HG03439 (cell line): ENCODE data around the gene ATG5.

ENCODE experiments used
- ATAC-seq: cut with Tn5 transposase; IDR thresholded peaks from one replicate; pipeline ENCODE4 v1.9.1; 2021; ENCODE audit warnings: mild to moderate bottlenecking, moderate library complexity; ENCODE audit not compliant: unreplicated experiment

ATG5 gene

GRCh38 chr6:106226676-106227075 lies 98.9 kb downstream of the ATG5 start:
- no peak for ATAC-seq

DNA sequence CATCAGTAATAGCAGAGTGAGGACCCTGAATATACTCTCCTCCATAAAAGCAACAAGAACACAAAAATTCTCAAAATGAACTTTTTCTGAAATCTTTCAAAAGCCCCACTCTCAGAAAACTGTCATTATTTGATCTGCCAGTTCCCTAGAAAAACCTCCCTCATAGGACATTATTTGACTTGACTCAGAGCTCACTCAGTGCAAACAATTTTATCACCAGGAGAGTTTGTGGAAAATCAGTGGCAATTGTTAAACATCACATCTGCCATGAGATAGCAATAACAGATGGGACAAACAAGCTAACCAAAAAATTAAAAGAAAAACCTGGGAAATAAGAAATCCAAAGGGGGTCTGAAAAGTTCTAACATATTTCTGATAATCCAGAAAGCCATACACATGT lies 100.0 kb downstream of the ATG5 start:
- ATAC-seq, result no peak

DNA sequence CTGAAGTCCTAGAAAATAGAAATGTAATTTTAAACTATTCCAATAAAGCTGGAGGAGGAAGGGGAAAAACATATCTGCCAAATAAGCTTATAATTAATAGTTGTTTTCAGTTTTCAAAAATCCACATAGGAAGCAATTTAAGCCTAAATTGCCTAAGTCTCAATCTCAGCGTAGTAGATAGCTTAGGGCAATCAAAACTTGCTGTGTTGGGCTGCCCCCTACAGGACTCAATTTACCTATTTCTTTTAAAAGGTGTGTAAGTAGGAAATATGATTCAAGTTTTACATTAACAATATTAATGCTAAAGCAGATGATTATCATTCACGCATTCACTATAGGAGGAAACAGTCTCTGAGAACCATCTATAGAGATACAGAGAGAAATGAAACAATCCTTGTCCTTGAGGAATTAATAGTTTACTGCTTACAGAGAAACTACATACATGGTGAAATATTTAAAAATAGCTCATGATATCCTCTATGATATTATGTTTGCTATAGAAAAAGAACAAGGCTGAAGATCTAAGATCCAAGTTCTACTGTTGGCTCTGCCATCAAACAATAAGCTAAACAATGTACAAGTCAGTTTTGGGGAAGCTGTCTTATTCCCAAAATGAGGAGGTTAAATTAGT lies 102.1 kb downstream of the ATG5 start:
- peak; percentile 51 for ATAC-seq

GRCh38 chr6:106220485-106220884 lies 105.1 kb downstream of the ATG5 start:
- ATAC-seq, result no peak

GRCh38 chr6:106216527-106216926 lies 109.0 kb downstream of the ATG5 start:
- ATAC-seq, result no peak

DNA sequence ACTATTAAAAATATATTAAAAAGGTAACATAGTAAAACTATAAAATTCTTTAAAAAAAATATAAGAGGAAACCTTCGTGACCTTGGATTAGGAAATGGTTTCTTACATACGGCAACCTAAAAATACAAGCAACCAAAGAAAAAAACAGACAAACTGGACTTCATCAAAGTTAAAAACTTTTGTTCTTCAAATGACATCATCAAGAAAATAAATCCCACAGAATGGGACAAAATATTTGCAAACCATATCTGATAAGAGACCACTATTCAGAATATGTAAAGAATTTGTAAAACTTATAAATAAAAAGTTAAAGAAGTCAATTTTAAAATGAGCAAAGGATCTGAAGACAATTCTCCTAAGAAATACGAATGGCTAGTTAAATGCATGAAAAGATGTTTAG lies 110.0 kb downstream of the ATG5 start:
- ATAC-seq, result no peak

- ATAC-seq, result no peak
These were observed 111.0 kb downstream of the ATG5 start for GRCh38 chr6:106214531-106214930.

GRCh38 chr6:106213660-106214289 lies 111.8 kb downstream of the ATG5 start:
- no peak for ATAC-seq

DNA sequence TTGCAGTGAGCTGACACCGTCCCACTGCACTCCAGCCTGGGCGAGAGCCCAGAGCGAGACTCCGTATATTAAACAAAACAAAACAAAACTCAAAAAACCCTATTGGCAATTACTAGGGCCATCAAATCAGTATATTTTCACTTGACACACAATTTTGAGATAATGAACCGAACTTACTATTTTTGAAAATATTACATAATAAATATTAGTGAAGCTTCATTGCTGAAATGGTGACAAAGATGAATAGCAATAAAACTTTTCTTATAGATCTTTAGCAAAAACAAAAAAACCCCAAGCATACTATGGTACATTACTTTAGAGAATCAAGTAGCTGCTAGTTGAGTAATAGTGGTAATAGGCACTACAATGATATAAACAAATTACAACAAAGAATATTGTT lies 113.0 kb downstream of the ATG5 start:
- no peak for ATAC-seq

GRCh38 chr6:106206905-106207304 lies 118.7 kb downstream of the ATG5 start:
- ATAC-seq, result peak; percentile 69

DNA sequence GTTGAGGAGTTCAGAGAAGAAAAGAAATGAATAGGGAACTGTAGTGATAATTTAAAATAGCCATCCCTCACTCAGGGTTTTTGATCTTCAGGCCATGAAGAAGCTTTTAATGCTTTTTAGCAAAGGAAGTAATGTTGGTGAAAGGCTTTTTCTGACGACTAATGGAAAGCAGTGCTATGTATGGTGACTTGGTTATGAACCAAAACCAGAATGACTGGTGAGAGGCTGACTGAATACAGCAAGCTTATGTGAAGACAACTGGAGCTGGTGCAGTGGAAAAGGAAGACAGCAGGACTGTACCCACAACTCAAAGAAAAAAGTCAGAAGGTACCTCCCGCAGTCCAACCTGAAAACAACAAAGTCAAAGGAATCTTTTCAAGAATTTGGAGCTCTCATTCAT lies 120.6 kb downstream of the ATG5 start:
- no peak for ATAC-seq

DNA sequence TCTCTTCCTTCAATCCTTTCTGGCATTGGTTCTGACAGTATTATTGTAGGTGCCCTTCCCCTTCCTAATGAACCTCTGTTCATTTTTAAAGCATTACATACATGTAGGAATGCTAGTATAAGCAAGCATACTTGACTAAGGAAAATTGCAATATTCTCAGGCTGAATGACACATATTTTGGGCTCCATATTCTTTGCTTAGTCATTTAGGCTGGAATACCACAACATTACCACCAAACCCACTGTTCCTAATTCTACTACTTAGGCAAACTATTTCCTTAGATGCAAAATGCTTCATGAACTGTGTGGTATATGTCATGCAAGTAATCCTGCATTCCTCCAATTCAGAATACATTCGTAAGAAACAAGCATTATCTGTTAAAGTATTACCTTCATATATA lies 125.6 kb downstream of the ATG5 start:
- no peak for ATAC-seq

- no peak for ATAC-seq
These were observed 126.2 kb downstream of the ATG5 start for GRCh38 chr6:106199331-106199730.

DNA sequence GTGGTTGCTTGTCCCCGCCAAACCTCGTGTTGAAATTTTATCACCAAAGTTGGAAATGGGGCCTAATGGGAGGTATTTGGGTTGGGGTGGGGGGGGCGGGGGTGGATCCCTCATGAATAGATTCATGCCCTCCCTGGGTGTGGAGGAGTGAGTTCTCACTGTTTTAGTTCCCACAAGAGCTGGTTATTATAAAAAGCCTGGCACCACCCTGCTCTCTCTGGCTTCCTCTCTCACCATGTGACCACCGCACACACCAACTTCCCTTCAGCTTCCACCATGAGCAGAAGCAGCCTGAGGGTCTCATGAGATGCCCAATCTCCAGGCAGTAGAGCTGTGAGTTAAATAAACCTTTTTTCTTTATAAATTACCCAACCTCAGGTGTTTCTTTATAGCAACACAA lies 128.1 kb downstream of the ATG5 start:
- no peak for ATAC-seq

DNA sequence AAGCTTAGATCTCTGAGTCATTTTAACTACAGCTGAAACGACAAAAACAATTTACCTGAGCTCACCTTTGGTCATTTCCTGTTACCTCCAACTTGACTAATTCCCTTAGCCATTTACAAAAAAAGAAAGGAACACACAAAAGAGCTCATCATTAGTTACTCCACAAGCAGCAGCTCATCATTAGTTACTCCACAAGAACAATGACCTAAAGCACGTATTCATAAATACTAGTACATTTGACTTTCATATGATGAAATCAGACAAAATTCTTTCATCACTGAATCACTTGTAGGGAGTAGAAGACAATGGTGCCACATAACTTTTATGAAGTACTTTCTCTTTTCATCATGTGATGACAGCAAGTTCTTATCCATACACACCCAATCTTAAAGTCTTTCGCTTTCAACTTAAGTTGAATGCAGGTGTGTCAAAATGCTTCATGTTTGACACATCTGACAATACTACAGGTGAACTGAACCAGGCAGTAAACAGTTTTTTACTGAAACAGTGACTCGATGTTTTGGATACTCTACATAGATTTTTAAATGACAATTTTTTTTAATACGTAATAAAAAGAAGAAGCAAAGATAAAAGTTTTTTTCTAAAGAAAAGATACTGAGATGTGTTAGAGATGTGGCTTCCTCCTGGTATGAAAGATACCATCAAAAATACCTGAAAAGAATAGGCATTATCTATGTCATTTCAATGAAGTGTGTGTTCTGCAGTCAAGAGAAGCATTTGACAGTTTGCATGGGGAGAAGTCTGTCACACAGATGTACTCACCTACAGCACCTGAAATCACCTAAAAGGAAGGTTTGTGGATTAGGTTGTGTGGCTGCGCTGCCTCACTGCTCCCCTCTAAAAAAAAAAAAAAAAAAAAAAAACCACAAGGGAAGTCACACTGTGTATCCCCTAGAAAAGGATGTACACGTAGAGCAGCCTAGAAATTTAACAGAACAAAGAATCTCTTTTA lies 130.3 kb downstream of the ATG5 start:
- no peak for ATAC-seq

- no peak for ATAC-seq
These were observed 132.7 kb downstream of the ATG5 start for GRCh38 chr6:106192824-106193223.

GRCh38 chr6:106188104-106188794 lies 137.3 kb downstream of the ATG5 start:
- no peak for ATAC-seq

- ATAC-seq, result no peak
These were observed 138.1 kb downstream of the ATG5 start for GRCh38 chr6:106187424-106187982.

DNA sequence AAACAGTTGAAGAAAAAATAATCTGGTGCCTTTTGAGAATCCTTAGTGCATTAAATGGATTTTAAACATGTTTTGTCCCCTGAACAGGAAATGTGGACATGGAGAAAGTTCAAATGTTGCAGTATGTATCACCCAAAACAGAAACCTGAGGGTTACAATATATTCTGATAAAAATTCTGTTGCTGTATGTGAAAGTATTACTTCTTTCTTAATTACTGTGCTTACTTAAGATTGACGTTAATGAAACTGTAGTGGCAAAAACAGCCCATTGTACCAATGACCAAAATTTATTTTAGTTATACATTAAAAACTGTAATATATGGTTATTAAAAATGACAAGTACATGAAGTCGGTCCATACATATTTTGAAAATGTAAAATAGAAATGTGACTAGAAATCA lies 138.8 kb downstream of the ATG5 start:
- ATAC-seq, result no peak

DNA sequence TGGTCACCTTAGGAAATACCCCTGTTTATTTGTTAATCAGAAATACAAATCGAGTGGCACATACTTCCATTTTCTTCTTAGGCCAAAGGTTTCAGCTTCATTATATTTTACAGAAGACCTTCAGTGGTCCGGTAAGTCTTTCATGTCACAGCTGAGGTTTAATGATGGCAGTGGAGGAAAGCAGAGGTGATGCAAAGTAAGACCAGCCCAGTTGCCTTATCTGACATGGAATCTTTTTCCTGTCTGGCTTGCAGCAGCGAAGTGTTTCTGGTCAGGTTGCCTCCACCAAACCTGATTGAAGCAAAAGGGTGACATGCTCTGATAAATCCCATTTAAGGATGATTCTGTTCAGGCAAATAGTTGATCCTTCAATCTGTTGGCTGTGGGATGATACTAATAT lies 139.4 kb downstream of the ATG5 start:
- ATAC-seq, result no peak

DNA sequence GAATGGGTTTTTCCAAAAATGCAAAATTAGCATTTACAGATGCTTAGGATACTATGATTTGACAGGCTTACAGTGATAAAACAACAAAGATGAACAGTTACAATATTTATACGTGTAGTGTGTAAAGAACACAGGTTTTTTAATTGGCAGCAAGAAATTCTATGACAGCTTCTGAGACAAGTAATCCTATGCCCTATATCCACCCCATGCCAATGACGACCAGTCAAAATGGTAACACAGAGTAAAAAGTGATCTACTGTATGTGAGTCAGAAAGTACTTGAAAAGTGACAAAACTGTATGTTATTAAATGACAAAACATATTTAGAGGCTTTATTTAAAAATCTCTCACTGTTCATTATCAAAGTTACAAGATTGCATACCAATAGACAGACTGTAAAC lies 139.9 kb downstream of the ATG5 start:
- no peak for ATAC-seq
